ENCODE data around the gene BRSK1. TPM values are rescaled to one million over a fixed set of nuclear protein-coding genes. Genes with fewer than 3 reads are reported as not detected.

Gene BRSK1
- total and polyA plus RNA-seq, 2 of the 13 experiments (the other 11 are each of a cell fraction or from before 2014, with no cell fraction given), result 0.18 to 1.2 TPM

- Histone ChIP-seq H3K27ac (ENCODE audit: extremely low read length, insufficient read depth, low read length) (no peak overlapping the region), H3K4me3 (replicated peaks in 1 of 3; ENCODE audit: insufficient read depth in 1 of 3, low read depth in 2 of 3, low read length in 3 of 3) (no peak overlapping the region), H3K9ac (ENCODE audit: insufficient read depth, low read depth, low read length) (no peak overlapping the region), H3K4me2 (ENCODE audit: low read depth, low read length) (no peak overlapping the region), H4K20me1 (ENCODE audit: insufficient read depth, low read length) (peaks cover 6% of the 10 kb centered on the region; the same call in 1 of the 2 replicates), H2AFZ (ENCODE audit: low read length) (no peak overlapping the region), H3K9me3 (ENCODE audit: low read length) (no peaks in the 10 kb centered on the region), H3K4me1 (ENCODE audit: insufficient read depth, low read length) (no peaks in the 10 kb centered on the region), H3K36me3 (replicated peaks in 1 of 2; ENCODE audit: control insufficient read depth in 1 of 2, insufficient read depth in 2 of 2, low read length in 2 of 2) (peaks cover 53 to 87% of the 10 kb centered on the region in 2 experiments), H3K79me2 (ENCODE audit: insufficient read depth, low read length) (peaks cover 4% of the 10 kb centered on the region), H3K27me3 (ENCODE audit: control insufficient read depth in 1 of 2, insufficient read depth in 2 of 2, low read length in 2 of 2) (no peaks in the 10 kb centered on the region)
- POLR2A ChIA-PET, result no interaction called here
- DNase-seq (ENCODE audit: low spot score), result no peak
- in situ Hi-C loops (cut with HindIII; ENCODE audit: extremely low pct_ligation_motif_present, low pct_unique_long_range_greater_than_20kb), result no loop called here
- no peak for TF ChIP-seq ZNF790 (CRISPR knock-in tag; IDR thresholded peaks at IDR 0.05; ENCODE audit: borderline replicate concordance)
- TF ChIP-seq MYNN (CRISPR knock-in tag; IDR thresholded peaks at IDR 0.05; ENCODE audit: low read depth), result no peak
- no peak for TF ChIP-seq HMG20B (CRISPR knock-in tag; conservative IDR thresholded peaks at IDR 0.05)
- TF ChIP-seq ZBTB37 (CRISPR knock-in tag; IDR thresholded peaks at IDR 0.05), result no peak
- TF ChIP-seq NONO (IDR thresholded peaks at IDR 0.05), result no peak
- no peak for TF ChIP-seq NONO (CRISPR knock-in tag; conservative IDR thresholded peaks at IDR 0.05)
- no peak for TF ChIP-seq SOX5 (CRISPR knock-in tag; IDR thresholded peaks at IDR 0.05; ENCODE audit: borderline replicate concordance)
- TF ChIP-seq ZNF484 (CRISPR knock-in tag; IDR thresholded peaks at IDR 0.05; ENCODE audit: borderline replicate concordance, low read depth), result no peak
- no peak for TF ChIP-seq SYNCRIP (IDR thresholded peaks at IDR 0.05; ENCODE audit: insufficient read depth, low read depth, low read length)
- TF ChIP-seq HOXA5 (CRISPR knock-in tag; IDR thresholded peaks at IDR 0.05), result no peak
- TF ChIP-seq ZNF775 (CRISPR knock-in tag; IDR thresholded peaks at IDR 0.05; ENCODE audit: borderline replicate concordance), result no peak
- no peak for TF ChIP-seq ZNF567 (CRISPR knock-in tag; IDR thresholded peaks at IDR 0.05; ENCODE audit: borderline replicate concordance)
- TF ChIP-seq NFIC (IDR thresholded peaks at IDR 0.05; ENCODE audit: low read length), result no peak
- no peak for TF ChIP-seq ETV6 (CRISPR knock-in tag; conservative IDR thresholded peaks at IDR 0.05)
- TF ChIP-seq ZNF251 (CRISPR knock-in tag; IDR thresholded peaks at IDR 0.05), result no peak
- TF ChIP-seq NFYB (CRISPR knock-in tag; IDR thresholded peaks at IDR 0.05), result no peak
- no peak for TF ChIP-seq NCOR1 (IDR thresholded peaks at IDR 0.05; ENCODE audit: borderline replicate concordance, low read length)
- no peak for TF ChIP-seq MBD4 (IDR thresholded peaks at IDR 0.05; ENCODE audit: borderline replicate concordance, low read length)
- TF ChIP-seq ZNF253 (CRISPR knock-in tag; IDR thresholded peaks at IDR 0.05; ENCODE audit: borderline replicate concordance), result no peak
- no peak for TF ChIP-seq HES4 (CRISPR knock-in tag; IDR thresholded peaks at IDR 0.05; ENCODE audit: borderline replicate concordance)
- BruUV-seq (replicated peaks), result no TSS peak
- FAIRE-seq, result no peak
- CTCF ChIA-PET (ENCODE audit: low intra/inter-chr PET ratio, low total read pairs), result no interaction called here
- intact Hi-C loops (cut with micrococcal nuclease; ENCODE audit: unreplicated experiment), result no loop called here
- no peak for ATAC-seq
- WGBS (ENCODE audit: low lambda C conversion rate), result 96% methylated on average over 7 of the region's 7 CpGs
Observed at GRCh38 chr19:55242517-55242916, 41.3 kb upstream of the BRSK1 start.
